HepG2 (cell line): ENCODE measurements around the gene ISOC2. TPM values are rescaled to one million over a fixed set of nuclear protein-coding genes. Genes with fewer than 3 reads are reported as not detected.

Source experiments
- ATAC-seq: fragments of 200-7000 bp; cut with Tn5 transposase; 3 replicates; pipeline ENCODE4 v1.9.1; 2020; ENCODE audit warnings: mild to moderate bottlenecking, moderate library complexity
- BruUV-seq: library from RNA; stranded (reverse); fragments of 400-500 nt; replicated peaks from 2 replicates; lab custom pipeline; 2021; lab: Mats Ljungman, UMichigan
- CTCF ChIA-PET: fragments of 300-600 bp; formaldehyde crosslinking; extraction: SDS; loops from one replicate; lab custom pipeline; 2021; ENCODE audit warnings: low total read pairs, inconsistent platforms, low intra/inter-chr PET ratio; lab: Yijun Ruan, JAX
- POLR2A ChIA-PET: fragments of 350-600 bp; sonication (Branson Sonifier 250); formaldehyde crosslinking; loops from one replicate; lab custom pipeline; 2020; ENCODE audit warnings: antibody characterized with exemption, inconsistent platforms; lab: Yijun Ruan, JAX
- DNase-seq: peaks from one replicate; pipeline ENCODE4 v3.0.0-alpha.2; 2015; ENCODE audit warnings: low spot score
- FAIRE-seq: peaks from 3 replicates; lab custom pipeline; 2011; peaks lifted over from hg19 to GRCh38; lab: Jason Lieb, UNC
- H2AFZ ChIP-seq: one replicate; pipeline ENCODE4 v1.6.1; 2011; ENCODE audit warnings: low read length, inconsistent platforms
- H3K27ac ChIP-seq: fragments of 300-600 bp; 3 replicates; pipeline ENCODE4 v1.8.0; 2011; ENCODE audit warnings: mixed run types, mild to moderate bottlenecking, mixed read lengths, low read length, inconsistent platforms; ENCODE audit not compliant: insufficient read depth; ENCODE audit errors: extremely low read length
- H3K27me3 ChIP-seq, 2 experiments: fragments of 200-600 bp in 1 of 2; 2 replicates in 1 of 2; 3 replicates in 1 of 2; pipeline versions ENCODE4 v1.6.0 to v1.8.0; 2011; ENCODE audit warnings: low read length in 2 of 2, mild to moderate bottlenecking in 2 of 2, moderate library complexity in 2 of 2, inconsistent platforms in 1 of 2; ENCODE audit not compliant: insufficient read depth in 2 of 2, control insufficient read depth in 1 of 2
- H3K36me3 ChIP-seq, 2 experiments: fragments of 200-600 bp in 1 of 2; replicated peaks in 1 of 2; 2 replicates in 1 of 2; 3 replicates in 1 of 2; pipeline versions ENCODE4 v1.5.1 to v1.8.0; 2011; ENCODE audit warnings: low read length in 2 of 2, inconsistent platforms in 1 of 2; ENCODE audit not compliant: insufficient read depth in 2 of 2, control insufficient read depth in 1 of 2
- H3K4me1 ChIP-seq: 2 replicates; pipeline ENCODE4 v1.5.1; 2012; ENCODE audit warnings: low read length, inconsistent platforms; ENCODE audit not compliant: insufficient read depth
- H3K4me2 ChIP-seq: 2 replicates; pipeline ENCODE4 v1.6.0; 2011; ENCODE audit warnings: low read depth, low read length, inconsistent platforms
- H3K4me3 ChIP-seq, 3 experiments: fragments of 200-600 bp in 1 of 3; sonication (generic), shearing (Covaris generic) in 1 of 3; replicated peaks in 1 of 3; 2 replicates each; pipeline ENCODE4 v1.5.1; 2011 to 2016; ENCODE audit warnings: low read length in 3 of 3, inconsistent platforms in 2 of 3, low read depth in 2 of 3, mild to moderate bottlenecking in 2 of 3, control low read depth in 1 of 3, mixed read lengths in 1 of 3; ENCODE audit not compliant: insufficient read depth in 1 of 3
- H3K79me2 ChIP-seq: one replicate; pipeline ENCODE4 v1.6.1; 2011; ENCODE audit warnings: low read length, inconsistent platforms; ENCODE audit not compliant: insufficient read depth
- H3K9ac ChIP-seq: 2 replicates; pipeline ENCODE4 v1.6.0; 2011; ENCODE audit warnings: mild to moderate bottlenecking, low read depth, low read length, inconsistent platforms; ENCODE audit not compliant: insufficient read depth
- H3K9me3 ChIP-seq: 2 replicates; pipeline ENCODE4 v1.5.1; 2012; ENCODE audit warnings: mild to moderate bottlenecking, low read length
- H4K20me1 ChIP-seq: 2 replicates; pipeline ENCODE4 v1.6.0; 2011; ENCODE audit warnings: inconsistent platforms, mild to moderate bottlenecking, low read length, moderate library complexity; ENCODE audit not compliant: insufficient read depth
- EZH2 ChIP-seq: conservative IDR thresholded peaks from 2 replicates; pipeline ENCODE4 v1.6.1; 2012; ENCODE audit warnings: mild to moderate bottlenecking, low read depth, low read length, moderate library complexity
- KMT2B ChIP-seq: IDR thresholded peaks from 2 replicates; pipeline ENCODE4 v1.6.1; 2016; ENCODE audit warnings: missing genetic modification reagents, missing compliant biosample characterization
- POLR2G ChIP-seq: fragments of 200-400 bp; formaldehyde crosslinking; IDR thresholded peaks from 2 replicates; pipeline ENCODE4 v1.6.1; 2018; ENCODE audit warnings: mild to moderate bottlenecking, low read depth, low read length, moderate library complexity
- WGBS: methylation state at CpG from one replicate; pipeline ENCODE4 v1.1.6; 2017; ENCODE audit warnings: low lambda C conversion rate; 5-methylcytosine and 5-hydroxymethylcytosine counted together
- in situ Hi-C: cut with HindIII; loops from 2 replicates; pipeline ENCODE4 v1.10.0; 2017; ENCODE audit warnings: low pct_unique_long_range_greater_than_20kb; ENCODE audit not compliant: extremely low pct_ligation_motif_present
- intact Hi-C: fragments of 100-400 bp; cut with micrococcal nuclease; formaldehyde crosslinking; loops from one replicate; pipeline ENCODE4 v1.10.0; 2022; ENCODE audit not compliant: unreplicated experiment
- polyA plus RNA-seq, 8 experiments: library from polyadenylated mRNA; depleted of rRNA in 3 of 8; stranded (reverse) in 7 of 8; unstranded in 1 of 8; fragments of >200 nt; fragmentation: Illumina TruSeq in 4 of 8; extraction: Trizol in 4 of 8; gene quantifications; 2 replicates each; pipeline versions ENCODE4 v1.2.1 to v1.2.3, GENCODE V29; 2011 to 2016; ENCODE audit warnings: low read depth in 4 of 8, missing spikeins in 1 of 8, mixed read lengths in 1 of 8; ENCODE audit not compliant: insufficient read depth in 1 of 8
- total RNA-seq, 5 experiments: library from RNA; depleted of rRNA; stranded (reverse); fragments of >200 nt; fragmentation: Illumina TruSeq; extraction: Trizol; gene quantifications; 2 replicates each; pipeline ENCODE4 v1.2.3, GENCODE V29; 2016; ENCODE audit warnings: low read depth in 1 of 5
- TF ChIP-seq, protein P1 (sequence below): sonication (generic); formaldehyde crosslinking; IDR thresholded peaks from 2 replicates; pipeline ENCODE4 v1.8.0; 2022; ENCODE audit warnings: missing genetic modification reagents, mild to moderate bottlenecking, moderate library complexity, borderline replicate concordance

Gene ISOC2
- total and polyA plus RNA-seq, 2 of the 13 experiments (the other 11 are each of a cell fraction or from before 2014, with no cell fraction given), result 76.8 to 105 TPM

DNA sequence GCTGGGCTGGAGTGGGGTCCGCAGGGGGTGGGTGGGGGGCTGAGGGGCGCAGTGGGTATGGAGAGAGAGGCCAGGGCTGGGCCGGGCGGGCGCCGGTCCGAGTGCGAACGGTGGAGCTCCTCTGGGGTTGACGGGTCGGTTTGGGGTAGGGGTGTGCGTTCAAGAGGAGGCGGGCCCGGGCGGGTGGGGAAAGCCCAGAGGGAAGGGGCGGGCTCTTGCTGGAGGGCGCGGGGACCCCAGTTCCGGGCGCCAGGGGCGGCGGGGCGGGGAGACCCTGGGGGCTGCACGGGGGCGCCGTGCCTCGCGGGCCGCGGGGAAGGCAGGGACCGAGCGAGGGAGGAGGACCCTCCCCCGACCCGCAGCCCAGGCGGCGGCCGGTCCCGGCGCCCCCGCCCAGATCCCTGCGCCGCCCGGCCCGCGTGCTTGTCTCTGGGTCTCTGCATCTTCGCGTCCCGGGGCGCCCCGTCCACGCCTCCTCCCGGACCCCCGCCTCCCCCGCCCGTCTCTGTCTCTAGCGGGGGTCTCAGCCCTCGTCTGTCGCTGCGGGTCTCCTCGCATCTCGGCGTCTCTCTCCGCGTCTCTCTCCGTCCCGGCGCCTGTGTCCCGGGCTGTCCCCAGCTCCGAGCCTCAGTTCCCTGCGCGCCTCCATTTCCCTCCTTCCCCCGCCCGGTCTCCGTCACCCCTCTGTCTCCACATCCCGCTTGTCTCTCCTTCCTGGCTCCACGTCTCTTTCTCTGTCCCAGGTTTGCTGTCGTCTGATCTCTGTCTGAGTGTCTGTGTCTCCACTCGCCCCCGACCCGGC, 10.1 kb downstream of the ISOC2 start:
- Histone ChIP-seq H3K9me3 (no peaks in the 10 kb centered on the region), H3K27me3 (peaks cover 0 to 25% of the 10 kb centered on the region in 2 experiments; a peak in 4 of 5 replicates), H3K27ac (no peak overlapping the region), H4K20me1 (peaks cover 10% of the 10 kb centered on the region; the same call in 1 of the 2 replicates), H3K4me1 (peaks cover 14% of the 10 kb centered on the region)
- in situ Hi-C loops, result no loop called here
- BruUV-seq, result no TSS peak
- no peak for FAIRE-seq
- CTCF ChIA-PET, result no interaction called here
- 15% methylated on average over 31 of the region's 80 CpGs for WGBS
- DNase-seq, result no peak
- TF ChIP-seq EZH2, result peak; percentile 88
- TF ChIP-seq KMT2B (CRISPR knock-in tag), result no peak
- TF ChIP-seq POLR2G, result 0 out of 2 replicates have a peak, but pooled peaks have one; percentile 6
- TF ChIP-seq, protein P1, sequence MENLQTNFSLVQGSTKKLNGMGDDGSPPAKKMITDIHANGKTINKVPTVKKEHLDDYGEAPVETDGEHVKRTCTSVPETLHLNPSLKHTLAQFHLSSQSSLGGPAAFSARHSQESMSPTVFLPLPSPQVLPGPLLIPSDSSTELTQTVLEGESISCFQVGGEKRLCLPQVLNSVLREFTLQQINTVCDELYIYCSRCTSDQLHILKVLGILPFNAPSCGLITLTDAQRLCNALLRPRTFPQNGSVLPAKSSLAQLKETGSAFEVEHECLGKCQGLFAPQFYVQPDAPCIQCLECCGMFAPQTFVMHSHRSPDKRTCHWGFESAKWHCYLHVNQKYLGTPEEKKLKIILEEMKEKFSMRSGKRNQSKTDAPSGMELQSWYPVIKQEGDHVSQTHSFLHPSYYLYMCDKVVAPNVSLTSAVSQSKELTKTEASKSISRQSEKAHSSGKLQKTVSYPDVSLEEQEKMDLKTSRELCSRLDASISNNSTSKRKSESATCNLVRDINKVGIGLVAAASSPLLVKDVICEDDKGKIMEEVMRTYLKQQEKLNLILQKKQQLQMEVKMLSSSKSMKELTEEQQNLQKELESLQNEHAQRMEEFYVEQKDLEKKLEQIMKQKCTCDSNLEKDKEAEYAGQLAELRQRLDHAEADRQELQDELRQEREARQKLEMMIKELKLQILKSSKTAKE (CRISPR knock-in tag), result no peak
- TF ChIP-seq, all 625 proteins: peak for 2
- H3K4me3 ChIP-seq, result peak overlapping the region; percentile 4 to 31 (median 23); a peak in 2 of 6 replicates
- H3K79me2 ChIP-seq, result no peaks in the 10 kb centered on the region
- ATAC-seq, result peak; percentile 29
- POLR2A ChIA-PET, result interaction anchor here (0.7 to 3.3 kb wide), 2 partner anchors 44 kb away, joined by 4 to 11 read pairs; partner anchors contain the start of gene UBE2S
- peak overlapping the region; percentile 36; the same call in 1 of the 2 replicates for H3K4me2 ChIP-seq
- H3K36me3 ChIP-seq, result peaks cover 0 to 6% of the 10 kb centered on the region in 2 experiments; a peak in 2 of 5 replicates
- intact Hi-C loops, result no loop called here
- no peak overlapping the region for H2AFZ ChIP-seq
- H3K9ac ChIP-seq, result no peak overlapping the region
